Neural cell (in vitro differentiated cells): ENCODE results near the gene SLC25A52.

Experiments used
- EP300 ChIP-seq: fragments of 450-650 bp; conservative IDR thresholded peaks from 2 replicates; pipeline ENCODE4 v1.6.1; 2014; ENCODE audit warnings: antibody characterized with exemption, mild to moderate bottlenecking, moderate library complexity; ENCODE audit not compliant: poor library complexity, severe bottlenecking
- EZH2 ChIP-seq: fragments of 200-600, 300-800 bp; shearing (Covaris generic), sonication (generic); IDR thresholded peaks from 2 replicates; pipeline ENCODE4 v1.6.1; 2014; ENCODE audit warnings: antibody characterized with exemption, low read length, borderline replicate concordance, mild to moderate bottlenecking; ENCODE audit not compliant: insufficient read depth, poor library complexity, severe bottlenecking
- MXI1 ChIP-seq: fragments of 450-650 bp; conservative IDR thresholded peaks from 2 replicates; pipeline ENCODE4 v1.6.1; 2014; ENCODE audit warnings: antibody characterized with exemption, mild to moderate bottlenecking; ENCODE audit not compliant: poor library complexity, severe bottlenecking
- POLR2AphosphoS5 ChIP-seq: IDR thresholded peaks from 2 replicates; pipeline ENCODE4 v1.6.1; 2012
- RAD21 ChIP-seq: fragments of 450-650 bp; conservative IDR thresholded peaks from 2 replicates; pipeline ENCODE4 v1.6.1; 2014; ENCODE audit warnings: antibody characterized with exemption, mild to moderate bottlenecking, moderate library complexity
- SMC3 ChIP-seq: fragments of 450-650 bp; conservative IDR thresholded peaks from 2 replicates; pipeline ENCODE4 v1.6.1; 2014; ENCODE audit warnings: antibody characterized with exemption, mild to moderate bottlenecking, moderate library complexity; ENCODE audit not compliant: poor library complexity
- TAF1 ChIP-seq: IDR thresholded peaks from 2 replicates; pipeline ENCODE4 v1.6.1; 2012; ENCODE audit warnings: low read depth
- TF ChIP-seq, protein P1 (sequence below): fragments of 450-650 bp; IDR thresholded peaks from 2 replicates; pipeline ENCODE4 v1.5.1; 2014; ENCODE audit warnings: antibody characterized with exemption, mild to moderate bottlenecking, moderate library complexity; ENCODE audit not compliant: poor library complexity, severe bottlenecking

DNA sequence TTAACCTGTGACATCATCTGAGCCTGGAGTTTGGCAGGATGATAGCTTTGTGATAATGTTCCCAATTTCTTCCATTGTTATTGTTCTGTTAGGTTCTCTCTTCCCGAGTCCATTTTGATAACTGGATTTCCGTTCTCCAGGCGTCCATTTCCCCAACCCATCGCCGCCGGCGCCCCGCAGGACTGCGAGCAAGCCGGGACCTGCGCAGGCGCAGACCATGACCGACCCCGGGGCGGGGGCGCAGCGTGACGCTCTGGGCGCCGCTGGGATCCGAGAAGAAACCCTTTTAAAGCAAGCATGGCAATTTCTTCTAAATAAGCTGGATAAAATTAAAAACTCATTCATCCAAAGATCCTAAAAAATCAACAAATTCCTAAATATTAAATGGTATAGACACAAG lies at the start of gene SLC25A52:
- TF ChIP-seq, protein P1, sequence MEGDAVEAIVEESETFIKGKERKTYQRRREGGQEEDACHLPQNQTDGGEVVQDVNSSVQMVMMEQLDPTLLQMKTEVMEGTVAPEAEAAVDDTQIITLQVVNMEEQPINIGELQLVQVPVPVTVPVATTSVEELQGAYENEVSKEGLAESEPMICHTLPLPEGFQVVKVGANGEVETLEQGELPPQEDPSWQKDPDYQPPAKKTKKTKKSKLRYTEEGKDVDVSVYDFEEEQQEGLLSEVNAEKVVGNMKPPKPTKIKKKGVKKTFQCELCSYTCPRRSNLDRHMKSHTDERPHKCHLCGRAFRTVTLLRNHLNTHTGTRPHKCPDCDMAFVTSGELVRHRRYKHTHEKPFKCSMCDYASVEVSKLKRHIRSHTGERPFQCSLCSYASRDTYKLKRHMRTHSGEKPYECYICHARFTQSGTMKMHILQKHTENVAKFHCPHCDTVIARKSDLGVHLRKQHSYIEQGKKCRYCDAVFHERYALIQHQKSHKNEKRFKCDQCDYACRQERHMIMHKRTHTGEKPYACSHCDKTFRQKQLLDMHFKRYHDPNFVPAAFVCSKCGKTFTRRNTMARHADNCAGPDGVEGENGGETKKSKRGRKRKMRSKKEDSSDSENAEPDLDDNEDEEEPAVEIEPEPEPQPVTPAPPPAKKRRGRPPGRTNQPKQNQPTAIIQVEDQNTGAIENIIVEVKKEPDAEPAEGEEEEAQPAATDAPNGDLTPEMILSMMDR: no peak
- TF ChIP-seq EP300 (no peak), SMC3 (no peak), EZH2 (no peak), TAF1 (no peak), POLR2AphosphoS5 (no peak), RAD21 (no peak), MXI1 (no peak)
